ENCODE results near the gene COMT.
"Not testable (repeated sequence)": the region's sequence is repeated elsewhere in the genome, so short reads cannot be mapped to it uniquely, and the experiment has no call there.

The COMT gene

GRCh38 chr22:19930551-19931486 lies 10.8 kb upstream of the COMT start:
- no peak for DNase-seq

DNA sequence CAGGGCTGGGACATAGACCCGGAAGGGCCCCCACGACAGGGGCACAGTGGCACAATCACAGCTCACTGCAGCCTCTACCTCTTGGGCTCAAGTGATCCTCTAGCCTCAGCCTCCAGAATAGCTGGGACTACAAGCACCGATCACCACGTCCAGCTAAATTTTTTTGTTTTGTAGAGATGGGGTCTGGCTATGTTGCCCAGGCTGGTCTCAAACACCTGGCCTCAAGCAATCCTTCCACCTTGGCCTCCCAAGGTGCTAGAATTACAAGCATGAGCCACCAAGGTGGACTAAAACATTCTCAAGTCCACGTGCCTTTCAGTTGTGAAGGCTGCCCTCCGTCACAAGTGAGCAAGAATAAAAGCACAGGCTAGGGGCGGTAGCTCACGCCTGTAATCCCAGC lies 10.1 kb upstream of the COMT start:
- no peak for DNase-seq

- no peak for DNase-seq
Observed at GRCh38 chr22:19932367-19933206, 9.0 kb upstream of the COMT start.

- no peak for DNase-seq
Observed at GRCh38 chr22:19933341-19934241, 8.0 kb upstream of the COMT start.

DNA sequence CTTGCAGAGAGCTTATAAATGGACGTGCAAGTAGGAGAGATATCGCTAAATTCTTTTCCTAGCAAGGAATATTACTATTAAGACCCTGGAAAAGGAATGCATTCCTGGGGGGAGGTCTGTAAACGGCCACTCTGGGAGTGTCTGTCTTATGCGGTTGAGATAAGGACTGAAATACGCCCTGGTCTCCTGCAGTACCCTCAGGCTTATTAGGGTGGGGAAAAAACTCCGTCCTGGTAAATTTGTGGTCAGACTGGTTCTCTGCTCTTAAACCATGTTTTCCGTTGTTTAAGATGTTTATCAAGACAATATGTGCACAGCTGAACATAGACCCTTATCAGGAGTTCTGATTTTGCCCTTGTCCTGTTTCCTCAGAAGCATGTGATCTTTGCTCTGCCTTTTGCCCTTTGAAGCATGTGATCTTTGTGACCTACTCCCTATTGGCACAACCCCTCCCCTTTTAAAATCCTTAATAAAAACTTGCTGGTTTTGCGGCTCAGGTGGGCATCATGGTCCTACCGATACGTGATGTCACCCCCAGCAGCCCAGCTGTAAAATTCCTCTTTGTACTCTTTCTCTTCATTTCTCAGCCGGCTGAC lies 6.4 kb upstream of the COMT start:
- DNase-seq = not testable (repeated sequence)

DNA sequence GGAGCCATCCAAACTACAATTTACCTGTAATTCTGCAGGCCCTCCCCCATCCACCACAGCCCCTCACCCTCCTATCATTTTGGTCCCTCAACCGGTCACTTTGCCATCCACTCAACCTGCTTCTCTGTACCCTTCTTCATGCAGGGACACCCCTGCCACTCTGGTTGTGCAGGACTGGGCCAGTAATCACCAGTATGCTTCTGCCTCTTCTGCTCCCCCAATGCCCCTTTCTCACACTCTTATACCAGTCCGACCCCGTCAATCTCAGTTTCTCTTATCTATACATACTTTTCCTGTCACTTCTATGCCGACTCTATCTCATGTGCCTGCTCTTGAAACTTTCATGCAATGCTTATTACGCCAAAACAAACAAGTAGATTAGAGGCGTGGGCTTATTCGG lies 5.1 kb upstream of the COMT start:
- DNase-seq = no peak

- DNase-seq = peak; percentile 5 to 13
Observed at GRCh38 chr22:19937616-19938473, 3.7 kb upstream of the COMT start.

- DNase-seq = no peak
Observed at GRCh38 chr22:19940536-19941364, 822 bp upstream of the COMT start.

- DNase-seq = peak; percentile 29 to 43
Observed at GRCh38 chr22:19942157-19943081, 847 bp downstream of the COMT start.

- DNase-seq = peak; percentile 40 to 55
Observed at GRCh38 chr22:19943082-19944026, 1.8 kb downstream of the COMT start.

- no peak for DNase-seq
Observed at GRCh38 chr22:19948057-19948760, 6.6 kb downstream of the COMT start.

- DNase-seq = no peak
Observed at GRCh38 chr22:19951346-19951745, 9.8 kb downstream of the COMT start.

DNA sequence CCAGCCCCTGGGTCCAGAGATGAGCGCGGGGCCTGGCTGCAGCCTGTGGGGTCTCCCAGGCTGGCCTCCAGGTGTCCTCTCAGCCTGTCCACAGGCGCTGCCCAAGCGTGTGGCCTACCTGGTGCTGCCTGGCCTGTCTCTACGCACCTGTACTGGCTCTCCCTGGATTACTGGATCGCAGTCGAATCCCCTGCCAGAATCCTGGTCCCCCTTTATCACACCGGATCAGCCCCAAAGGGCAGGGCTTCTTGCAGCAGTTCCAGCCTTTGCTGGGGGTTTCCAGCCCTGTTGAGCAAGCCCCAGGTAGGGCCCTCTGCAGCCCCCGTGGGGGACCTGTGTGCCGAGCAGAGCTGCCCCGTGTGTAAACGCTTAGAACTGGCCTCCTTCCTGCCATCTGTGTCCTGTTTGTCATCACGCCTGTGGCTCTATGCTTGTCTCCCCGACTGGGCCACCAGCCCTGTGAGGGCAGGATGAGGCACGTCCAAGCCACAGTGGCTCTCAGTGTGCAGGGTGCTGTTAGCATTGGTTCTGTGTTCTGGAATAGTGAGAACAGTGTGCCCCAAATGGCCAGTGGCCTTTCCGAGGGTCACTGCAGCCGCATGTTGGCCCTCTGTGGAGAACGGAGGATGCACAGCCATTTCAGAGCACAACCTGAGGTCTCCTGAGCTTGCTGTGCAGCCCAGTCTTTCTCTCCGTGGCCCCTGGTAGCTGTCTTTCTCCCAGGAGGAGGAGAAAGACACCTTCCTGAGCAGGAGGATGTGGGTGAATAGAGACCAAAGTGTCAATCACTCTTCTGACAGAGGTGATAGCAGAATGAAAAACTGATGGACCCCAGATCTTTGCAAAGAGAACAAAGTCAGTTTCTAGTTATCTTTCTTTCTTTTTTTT lies 13.9 kb downstream of the COMT start:
- no peak for DNase-seq

GRCh38 chr22:19957445-19957844 lies 15.9 kb downstream of the COMT start:
- no peak for DNase-seq

- DNase-seq = no peak
Observed at GRCh38 chr22:19958083-19959042, 16.8 kb downstream of the COMT start.
